Esophagus muscularis mucosa (tissue), 3 donors: ENCODE data around the gene NPAS3.

Experiments
- POLR2A ChIP-seq: fragments of 450-650 bp; IDR thresholded peaks from one replicate; pipeline ENCODE4 v1.6.1; 2017; ENCODE audit warnings: antibody characterized with exemption, moderate library complexity, mild to moderate bottlenecking, low read depth
- TF ChIP-seq, protein P1 (sequence below), 3 experiments: fragments of 200-600 bp in 2 of 3; fragments of 450-650 bp in 1 of 3; sonication (generic) in 2 of 3; IDR thresholded peaks; one replicate each; pipeline ENCODE4 v1.5.1; 2017 to 2019; ENCODE audit warnings: antibody characterized with exemption in 3 of 3, mild to moderate bottlenecking in 2 of 3, moderate library complexity in 1 of 3

GRCh38 chr14:33745163-33745562, 806.5 kb downstream of the NPAS3 start:
- no peak for TF ChIP-seq POLR2A
- TF ChIP-seq, protein P1, sequence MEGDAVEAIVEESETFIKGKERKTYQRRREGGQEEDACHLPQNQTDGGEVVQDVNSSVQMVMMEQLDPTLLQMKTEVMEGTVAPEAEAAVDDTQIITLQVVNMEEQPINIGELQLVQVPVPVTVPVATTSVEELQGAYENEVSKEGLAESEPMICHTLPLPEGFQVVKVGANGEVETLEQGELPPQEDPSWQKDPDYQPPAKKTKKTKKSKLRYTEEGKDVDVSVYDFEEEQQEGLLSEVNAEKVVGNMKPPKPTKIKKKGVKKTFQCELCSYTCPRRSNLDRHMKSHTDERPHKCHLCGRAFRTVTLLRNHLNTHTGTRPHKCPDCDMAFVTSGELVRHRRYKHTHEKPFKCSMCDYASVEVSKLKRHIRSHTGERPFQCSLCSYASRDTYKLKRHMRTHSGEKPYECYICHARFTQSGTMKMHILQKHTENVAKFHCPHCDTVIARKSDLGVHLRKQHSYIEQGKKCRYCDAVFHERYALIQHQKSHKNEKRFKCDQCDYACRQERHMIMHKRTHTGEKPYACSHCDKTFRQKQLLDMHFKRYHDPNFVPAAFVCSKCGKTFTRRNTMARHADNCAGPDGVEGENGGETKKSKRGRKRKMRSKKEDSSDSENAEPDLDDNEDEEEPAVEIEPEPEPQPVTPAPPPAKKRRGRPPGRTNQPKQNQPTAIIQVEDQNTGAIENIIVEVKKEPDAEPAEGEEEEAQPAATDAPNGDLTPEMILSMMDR (IDR thresholded peaks at IDR 0.05) = no peak
